IPS DF 6.9 (cell line): ENCODE measurements around the gene RFTN1.

Experiments used
- DNase-seq: peaks from one replicate; pipeline ENCODE4 v3.0.0-alpha.2; 2013; ENCODE audit warnings: low read depth, low spot score
- H3K27ac ChIP-seq: one replicate; pipeline ENCODE4 v1.5.1; 2013; ENCODE audit warnings: low read length, control low read depth
- H3K27me3 ChIP-seq: 2 replicates; pipeline ENCODE4 v1.6.1; 2013; ENCODE audit warnings: mild to moderate bottlenecking, low read length; ENCODE audit not compliant: control insufficient read depth, insufficient read depth
- H3K36me3 ChIP-seq: 2 replicates; pipeline ENCODE4 v1.6.1; 2013; ENCODE audit warnings: low read length; ENCODE audit not compliant: control insufficient read depth, insufficient read depth
- H3K4me1 ChIP-seq: 2 replicates; pipeline ENCODE4 v1.6.1; 2013; ENCODE audit warnings: low read length; ENCODE audit not compliant: control insufficient read depth, insufficient read depth
- H3K4me3 ChIP-seq: 2 replicates; pipeline ENCODE4 v1.5.1; 2013; ENCODE audit warnings: mild to moderate bottlenecking, low read length
- H3K9me3 ChIP-seq: 2 replicates; pipeline ENCODE4 v1.6.1; 2013; ENCODE audit warnings: low read length, inconsistent platforms; ENCODE audit not compliant: control insufficient read depth, insufficient read depth
- WGBS: extraction: QIAGEN DNeasy Blood & Tissue Kit; methylation state at CpG from one replicate; pipeline ENCODE4 v1.1.7; 2013; ENCODE audit warnings: mixed read lengths, missing lambda C conversion rate; ENCODE audit not compliant: insufficient read length, insufficient coverage; 5-methylcytosine and 5-hydroxymethylcytosine counted together

The RFTN1 gene

DNA sequence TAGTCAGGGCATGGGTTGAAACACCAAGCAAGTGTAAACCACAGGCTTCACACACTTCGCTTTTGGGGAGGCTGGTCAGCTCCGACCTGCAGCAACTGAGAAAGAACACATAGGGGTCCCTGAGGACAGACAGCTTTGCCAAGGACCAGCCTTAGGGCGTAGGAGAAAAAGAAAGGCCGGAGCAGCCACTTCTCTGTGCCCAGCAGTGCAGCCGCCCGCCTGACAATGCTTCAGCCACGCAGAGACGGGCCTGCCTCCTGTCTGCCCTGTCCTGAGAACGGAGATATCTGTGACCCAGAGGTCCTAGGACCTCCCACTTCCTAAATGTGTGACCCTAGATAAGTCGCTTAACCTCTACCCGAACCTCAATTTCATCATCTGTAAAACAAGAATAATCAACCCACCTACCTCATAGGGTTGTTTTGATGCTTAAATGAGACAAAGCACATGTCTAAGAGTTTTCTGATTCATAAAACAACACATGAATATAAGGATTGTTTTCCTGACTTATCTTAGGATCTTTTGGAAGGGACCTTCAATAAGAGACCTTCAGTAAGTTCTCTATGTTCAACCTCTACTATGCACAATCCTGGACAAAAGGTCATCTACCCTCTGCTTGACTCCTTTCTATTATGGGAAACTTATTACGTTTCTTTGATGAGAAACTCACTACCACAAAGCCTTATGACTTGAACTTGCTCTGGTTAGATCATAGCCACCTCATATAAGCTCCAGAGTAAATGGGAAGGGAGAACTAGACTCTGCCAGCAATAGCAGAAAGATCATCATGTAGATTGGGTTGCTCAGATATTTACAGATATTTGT lies 32.9 kb upstream of the RFTN1 start:
- WGBS = no CpG with 5 or more reads among the region's 12 CpGs
- Histone ChIP-seq H3K27me3 (no peaks in the 10 kb centered on the region), H3K9me3 (no peaks in the 10 kb centered on the region), H3K27ac (no peak overlapping the region), H3K4me1 (no peaks in the 10 kb centered on the region), H3K4me3 (no peak overlapping the region), H3K36me3 (no peaks in the 10 kb centered on the region)
- no peak for DNase-seq

DNA sequence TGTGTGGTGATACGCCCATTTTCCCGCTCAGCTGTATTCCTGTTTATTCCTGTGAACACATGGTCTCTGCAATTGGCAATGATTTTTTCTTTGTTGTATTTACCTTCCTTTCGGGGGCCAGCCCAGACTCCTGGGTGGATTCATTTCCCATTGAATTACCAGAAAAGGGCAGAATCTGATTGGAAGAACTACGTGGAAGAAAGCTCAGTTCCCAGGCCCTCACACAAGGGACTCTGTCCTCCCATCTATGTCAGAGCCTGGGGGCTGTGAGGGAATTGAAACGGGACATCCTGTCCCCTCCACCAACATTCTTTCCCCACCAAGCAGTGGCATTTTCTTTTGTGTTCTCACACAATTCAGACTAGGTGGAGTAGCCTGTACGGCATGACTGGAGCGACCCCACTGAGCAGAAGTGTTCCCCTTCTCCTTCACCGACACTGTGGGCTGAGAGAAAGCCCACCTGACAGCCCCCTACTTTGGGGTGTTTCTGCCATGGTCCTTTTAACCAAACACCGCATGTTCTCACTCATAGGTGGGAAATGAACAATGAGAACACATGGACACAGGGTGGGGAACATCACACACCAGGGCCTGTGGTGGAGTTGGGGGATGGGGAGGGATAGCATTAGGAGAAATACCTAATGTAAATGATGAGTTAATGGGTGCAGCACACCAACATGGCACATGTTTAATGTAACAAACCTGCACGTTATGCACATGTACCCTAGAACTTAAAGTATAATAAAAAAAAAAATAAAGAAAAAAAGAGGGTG lies 32.1 kb upstream of the RFTN1 start:
- Histone ChIP-seq H3K36me3 (no peaks in the 10 kb centered on the region), H3K4me3 (no peak overlapping the region), H3K4me1 (no peaks in the 10 kb centered on the region), H3K9me3 (no peaks in the 10 kb centered on the region), H3K27ac (no peak overlapping the region), H3K27me3 (no peaks in the 10 kb centered on the region)
- WGBS = no CpG with 5 or more reads among the region's 10 CpGs
- no peak for DNase-seq

DNA sequence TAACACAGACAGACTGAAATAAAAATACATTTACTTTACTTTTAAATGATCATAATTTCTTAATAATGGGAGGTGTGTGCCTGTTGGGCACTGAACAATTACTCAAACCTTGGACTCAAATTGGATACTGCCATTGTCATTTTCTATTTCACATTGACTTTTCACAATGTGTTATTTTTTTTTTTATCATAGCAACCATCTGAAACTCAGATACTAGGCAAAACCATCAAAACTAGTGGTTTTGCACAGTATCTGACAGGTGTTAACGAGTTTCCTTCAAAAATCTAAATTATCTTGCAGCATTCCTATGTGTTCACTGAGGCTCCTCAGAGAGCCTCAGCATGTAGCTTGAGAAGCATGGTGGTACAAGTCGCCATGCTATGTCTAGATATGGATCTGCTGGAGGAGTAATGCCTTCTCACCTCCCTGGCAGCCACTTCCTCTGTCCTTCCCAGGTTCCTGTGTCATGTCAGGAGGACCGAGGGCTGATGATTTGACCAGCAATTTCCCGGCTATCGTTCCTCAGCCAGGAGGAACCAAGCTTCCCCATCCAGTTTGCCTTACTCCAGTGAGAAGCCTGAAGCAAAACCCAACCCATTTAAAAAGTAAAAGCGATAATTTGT lies 29.9 kb upstream of the RFTN1 start:
- DNase-seq = no peak
- H3K27ac ChIP-seq = no peak overlapping the region
- H3K36me3 ChIP-seq = no peaks in the 10 kb centered on the region
- no peaks in the 10 kb centered on the region for H3K9me3 ChIP-seq
- no peak overlapping the region for H3K4me3 ChIP-seq
- H3K4me1 ChIP-seq = no peaks in the 10 kb centered on the region
- WGBS = no CpG with 5 or more reads among the region's 6 CpGs
- H3K27me3 ChIP-seq = no peaks in the 10 kb centered on the region

DNA sequence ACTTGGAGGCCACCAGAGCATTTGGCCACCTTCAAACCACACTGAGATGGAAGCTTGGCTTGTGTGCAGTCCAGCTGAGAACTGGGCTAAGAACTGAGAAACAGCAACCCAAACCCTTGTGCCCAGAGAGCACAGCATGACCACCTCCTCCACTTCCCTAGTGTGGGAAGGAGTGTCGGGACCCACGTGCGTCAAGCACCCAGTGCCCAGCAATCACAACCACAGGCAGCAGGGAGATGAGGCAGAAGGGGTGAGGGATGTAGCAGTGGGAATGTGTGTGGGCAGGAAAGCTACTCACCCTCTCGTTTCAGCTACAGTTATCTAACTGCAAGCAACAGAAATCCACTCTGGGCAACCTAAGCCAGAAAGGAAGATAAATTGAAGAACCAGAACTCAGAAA lies 25.0 kb upstream of the RFTN1 start:
- no peak overlapping the region for H3K27ac ChIP-seq

DNA sequence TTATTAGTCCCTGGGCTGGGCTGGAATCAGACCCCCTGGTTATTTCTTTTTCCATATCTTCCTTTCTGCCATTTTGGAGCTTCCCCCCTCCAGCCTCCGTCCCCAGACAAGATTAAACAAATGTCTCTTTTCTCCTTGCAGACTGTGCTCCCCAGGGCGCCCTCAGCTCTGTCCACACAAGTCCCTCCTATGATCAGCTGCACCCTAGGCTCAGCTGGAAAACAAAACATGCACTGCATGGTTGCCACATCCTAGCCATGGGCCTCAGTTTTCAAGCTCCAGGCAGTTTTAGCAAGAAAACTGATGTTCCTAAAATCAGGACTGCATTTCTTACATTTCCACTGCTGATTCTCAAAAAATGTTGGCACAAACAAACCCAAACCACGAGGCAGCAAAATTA lies 23.5 kb upstream of the RFTN1 start:
- Histone ChIP-seq H3K36me3 (no peaks in the 10 kb centered on the region), H3K4me1 (peaks cover 1% of the 10 kb centered on the region; the same call in 1 of the 2 replicates), H3K27ac (no peak overlapping the region), H3K4me3 (no peak overlapping the region), H3K27me3 (no peaks in the 10 kb centered on the region), H3K9me3 (no peaks in the 10 kb centered on the region)
- no peak for DNase-seq
- WGBS = no CpG with 5 or more reads among the region's 3 CpGs

More for the DNA sequence above, 25.0 kb upstream of the RFTN1 start:
- no CpG with 5 or more reads among the region's 4 CpGs for WGBS
- no peaks in the 10 kb centered on the region for H3K36me3 ChIP-seq
- DNase-seq = no peak
- H3K9me3 ChIP-seq = no peaks in the 10 kb centered on the region
- no peak overlapping the region for H3K4me3 ChIP-seq
- no peaks in the 10 kb centered on the region for H3K27me3 ChIP-seq
- H3K4me1 ChIP-seq = peaks cover 1% of the 10 kb centered on the region; the same call in 1 of the 2 replicates

DNA sequence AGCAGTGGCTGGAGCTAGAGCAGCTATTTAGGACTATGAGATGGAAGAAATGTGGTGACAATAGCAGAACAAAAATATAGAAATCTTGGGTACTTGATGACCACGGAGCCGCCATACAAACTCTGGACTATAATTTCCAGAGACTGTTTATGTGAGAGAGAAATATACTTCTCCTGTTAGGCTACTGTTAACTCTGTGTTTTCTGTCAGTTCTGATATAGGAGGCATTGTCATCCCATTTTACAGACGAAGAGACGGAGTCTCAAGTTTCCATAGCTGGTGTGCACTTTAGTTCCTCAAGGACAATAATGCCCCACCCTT lies 22.8 kb upstream of the RFTN1 start:
- Histone ChIP-seq H3K36me3 (no peaks in the 10 kb centered on the region), H3K27me3 (no peaks in the 10 kb centered on the region), H3K9me3 (no peaks in the 10 kb centered on the region), H3K4me3 (no peak overlapping the region), H3K4me1 (peaks cover 1% of the 10 kb centered on the region; the same call in 1 of the 2 replicates), H3K27ac (no peak overlapping the region)
- no peak for DNase-seq
- no CpG with 5 or more reads among the region's 4 CpGs for WGBS

DNA sequence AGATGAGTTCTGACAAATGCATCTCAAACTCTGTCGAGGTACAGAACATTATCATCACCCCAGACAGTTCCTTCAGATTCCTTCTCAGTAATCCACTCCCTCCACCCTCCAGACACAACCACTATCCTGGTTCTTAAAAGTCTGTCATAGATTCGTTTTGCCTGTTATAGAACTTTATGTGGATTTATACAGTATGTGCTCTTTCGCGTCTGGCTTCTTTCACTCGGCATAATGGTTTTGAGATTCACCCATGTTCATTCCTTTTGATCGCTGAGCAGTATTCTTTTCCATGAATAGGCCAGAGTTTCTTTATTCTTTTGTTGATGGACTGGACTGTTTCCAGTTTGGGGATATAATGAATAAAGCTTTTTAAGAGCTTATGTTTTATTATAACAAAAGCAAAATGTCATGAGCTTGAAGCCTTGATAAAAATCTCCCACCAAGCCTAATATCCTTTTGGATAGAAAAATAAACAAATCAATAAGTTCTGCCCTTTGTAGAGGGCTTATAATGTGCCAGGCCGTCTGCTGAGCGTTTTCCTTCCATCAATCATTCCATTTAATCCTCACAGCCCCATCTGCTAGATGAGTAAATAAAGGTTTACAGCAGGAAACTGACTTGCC lies 21.3 kb upstream of the RFTN1 start:
- peaks cover 1% of the 10 kb centered on the region; the same call in 1 of the 2 replicates for H3K4me1 ChIP-seq
- H3K9me3 ChIP-seq = no peaks in the 10 kb centered on the region
- no peaks in the 10 kb centered on the region for H3K27me3 ChIP-seq
- WGBS = no CpG with 5 or more reads among the region's 8 CpGs
- H3K36me3 ChIP-seq = no peaks in the 10 kb centered on the region
- no peak overlapping the region for H3K4me3 ChIP-seq
- no peak for DNase-seq
- H3K27ac ChIP-seq = no peak overlapping the region

DNA sequence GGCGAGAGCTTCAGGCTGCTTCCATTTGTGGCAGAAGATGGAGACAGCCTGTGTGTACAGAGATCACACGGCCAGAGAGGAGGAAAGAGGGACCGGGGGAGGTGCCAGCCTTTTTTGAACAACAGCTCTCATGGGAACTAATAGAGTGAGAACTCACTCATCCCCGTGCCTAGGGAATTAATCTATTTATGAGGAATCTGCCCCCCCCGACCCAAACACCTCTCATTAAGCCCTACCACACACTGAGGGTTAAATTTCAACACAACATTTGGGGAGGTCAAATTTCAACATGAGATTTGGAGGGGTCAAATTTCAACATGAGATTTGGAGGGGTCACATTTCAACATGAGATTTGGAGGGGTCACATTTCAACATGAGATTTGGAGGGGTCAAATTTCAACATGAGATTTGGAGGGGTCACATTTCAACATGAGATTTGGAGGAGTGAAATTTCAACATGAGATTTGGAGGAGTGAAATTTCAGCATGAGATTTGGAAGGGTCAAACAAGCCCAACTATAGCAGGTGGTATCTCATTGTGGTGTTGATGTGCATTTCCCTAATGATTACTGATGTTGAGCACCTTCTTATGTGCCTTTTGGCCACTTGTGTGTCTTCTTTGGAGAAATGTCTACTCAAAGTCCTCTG lies 20.6 kb upstream of the RFTN1 start:
- no peaks in the 10 kb centered on the region for H3K9me3 ChIP-seq
- H3K4me1 ChIP-seq = peaks cover 1% of the 10 kb centered on the region; the same call in 1 of the 2 replicates
- H3K36me3 ChIP-seq = no peaks in the 10 kb centered on the region
- H3K4me3 ChIP-seq = no peak overlapping the region
- no CpG with 5 or more reads among the region's 5 CpGs for whole genome bisulfite sequencing
- no peaks in the 10 kb centered on the region for H3K27me3 ChIP-seq
- no peak overlapping the region for H3K27ac ChIP-seq
- DNase-seq = no peak

DNA sequence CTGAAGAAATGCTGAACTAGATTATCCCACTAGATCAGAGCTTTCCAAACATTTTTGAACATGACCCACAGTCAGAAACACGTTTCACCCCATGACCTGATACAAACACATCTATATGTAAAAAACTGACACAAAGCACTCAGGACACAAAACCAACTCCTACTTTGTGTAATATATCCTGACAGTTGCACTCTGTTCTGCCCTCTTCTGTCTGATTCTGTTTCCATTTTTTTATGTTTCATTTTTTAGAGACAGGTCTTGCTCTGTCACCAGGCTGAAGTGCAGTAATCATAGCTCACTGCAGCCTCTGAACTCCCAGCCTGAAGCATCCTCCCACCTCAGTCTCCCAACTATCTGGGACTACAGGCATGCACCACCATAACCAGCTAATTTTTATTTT lies 15.8 kb upstream of the RFTN1 start:
- H3K27me3 ChIP-seq = no peaks in the 10 kb centered on the region
- WGBS = no CpG with 5 or more reads among the region's 1 CpG
- H3K27ac ChIP-seq = no peak overlapping the region
- peaks cover 1% of the 10 kb centered on the region; the same call in 1 of the 2 replicates for H3K4me1 ChIP-seq
- H3K36me3 ChIP-seq = no peaks in the 10 kb centered on the region
- H3K9me3 ChIP-seq = no peaks in the 10 kb centered on the region
- no peak overlapping the region for H3K4me3 ChIP-seq
- no peak for DNase-seq

DNA sequence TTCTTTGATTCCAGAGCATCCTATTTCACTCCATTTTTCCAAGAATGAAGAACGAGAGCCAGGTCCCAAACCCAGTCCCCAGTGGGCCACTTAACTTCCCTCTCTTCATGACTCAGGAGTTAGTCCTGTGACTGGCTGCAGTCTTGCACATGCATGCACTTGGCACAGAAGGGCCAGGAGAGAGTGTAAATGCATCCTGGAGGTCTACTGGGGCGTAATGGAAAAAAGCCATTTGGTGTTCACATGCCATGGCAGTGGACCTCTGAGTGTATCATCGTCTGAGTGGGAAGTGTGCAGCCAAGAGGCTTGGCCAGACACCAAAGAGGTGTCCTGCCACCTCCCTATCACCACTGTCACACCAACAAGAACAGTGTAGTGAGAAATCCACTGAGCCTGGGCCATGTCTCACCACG lies 15.1 kb upstream of the RFTN1 start:
- no peaks in the 10 kb centered on the region for H3K36me3 ChIP-seq
- H3K27ac ChIP-seq = no peak overlapping the region
- no peaks in the 10 kb centered on the region for H3K27me3 ChIP-seq
- H3K9me3 ChIP-seq = no peaks in the 10 kb centered on the region
- no peaks in the 10 kb centered on the region for H3K4me1 ChIP-seq
- no peak overlapping the region for H3K4me3 ChIP-seq
- no CpG with 5 or more reads among the region's 4 CpGs for WGBS
- no peak for DNase-seq
